Measurements from ENCODE around the gene RPL28.

DNA sequence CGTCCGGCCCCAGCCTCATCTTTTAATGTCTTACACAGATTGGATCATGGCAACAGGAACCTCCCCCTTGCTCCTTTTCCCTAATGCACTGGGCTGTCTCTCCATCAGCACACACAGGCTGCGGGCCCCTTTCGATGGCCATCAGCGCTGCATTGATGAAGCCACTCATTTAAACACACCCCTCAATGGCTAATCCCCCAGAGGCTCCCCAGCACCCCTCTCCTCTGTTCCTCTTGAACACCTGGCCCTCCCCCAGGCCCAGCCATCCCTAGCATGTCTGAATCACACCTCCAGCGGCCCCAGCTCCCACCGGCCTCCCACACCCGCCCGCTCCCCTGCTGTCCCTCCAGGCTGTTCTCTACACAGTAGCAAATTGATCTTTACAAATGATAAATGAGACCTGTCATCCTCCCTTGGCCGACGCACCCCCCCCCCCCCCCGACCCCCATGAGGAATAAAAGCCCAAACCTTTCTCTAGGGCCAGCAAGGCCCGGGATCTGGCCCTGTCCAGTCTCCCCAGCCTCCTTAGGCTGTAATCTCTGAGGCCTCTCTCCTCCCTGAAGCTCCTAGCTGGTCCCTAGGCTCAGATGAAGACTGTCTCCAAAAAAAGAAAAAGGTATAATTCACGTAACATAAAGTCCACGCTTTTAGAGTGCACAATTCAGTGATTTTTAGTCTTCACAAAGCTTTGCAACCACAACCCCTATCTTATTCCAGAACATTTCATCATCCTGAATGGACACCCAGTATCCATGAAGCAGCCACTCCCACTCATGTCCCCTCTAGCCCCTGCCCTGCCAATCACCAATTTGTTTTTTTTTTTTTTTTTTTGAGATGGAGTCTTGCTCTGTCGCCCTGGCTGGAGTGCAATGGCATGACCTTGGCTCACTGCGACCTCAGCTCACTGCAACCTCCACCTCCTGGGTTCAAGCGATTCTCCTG lies 7.4 kb downstream of the RPL28 start:
- TF ChIP-seq, protein P1, sequence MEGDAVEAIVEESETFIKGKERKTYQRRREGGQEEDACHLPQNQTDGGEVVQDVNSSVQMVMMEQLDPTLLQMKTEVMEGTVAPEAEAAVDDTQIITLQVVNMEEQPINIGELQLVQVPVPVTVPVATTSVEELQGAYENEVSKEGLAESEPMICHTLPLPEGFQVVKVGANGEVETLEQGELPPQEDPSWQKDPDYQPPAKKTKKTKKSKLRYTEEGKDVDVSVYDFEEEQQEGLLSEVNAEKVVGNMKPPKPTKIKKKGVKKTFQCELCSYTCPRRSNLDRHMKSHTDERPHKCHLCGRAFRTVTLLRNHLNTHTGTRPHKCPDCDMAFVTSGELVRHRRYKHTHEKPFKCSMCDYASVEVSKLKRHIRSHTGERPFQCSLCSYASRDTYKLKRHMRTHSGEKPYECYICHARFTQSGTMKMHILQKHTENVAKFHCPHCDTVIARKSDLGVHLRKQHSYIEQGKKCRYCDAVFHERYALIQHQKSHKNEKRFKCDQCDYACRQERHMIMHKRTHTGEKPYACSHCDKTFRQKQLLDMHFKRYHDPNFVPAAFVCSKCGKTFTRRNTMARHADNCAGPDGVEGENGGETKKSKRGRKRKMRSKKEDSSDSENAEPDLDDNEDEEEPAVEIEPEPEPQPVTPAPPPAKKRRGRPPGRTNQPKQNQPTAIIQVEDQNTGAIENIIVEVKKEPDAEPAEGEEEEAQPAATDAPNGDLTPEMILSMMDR (IDR thresholded peaks at IDR 0.05 in 8 of 11, conservative IDR thresholded peaks at IDR 0.05 in 3 of 11) = no peak
- TF ChIP-seq POLR2A (IDR thresholded peaks at IDR 0.05) = no peak

Measured in spleen (tissue), 7 donors.